Activated CD4-positive, alpha-beta T cell treated with anti-CD3 and anti-CD28 coated beads, Interleukin-2, amount 10 ng/mL, durations not matched to agents 7 days and 5 days (primary cell): Measurements from ENCODE around the gene PRIM2. TPM values are rescaled to one million over a fixed set of nuclear protein-coding genes. Genes with fewer than 3 reads are reported as not detected.
"Not testable (repeated sequence)": the region's sequence is repeated elsewhere in the genome, so short reads cannot be mapped to it uniquely, and the experiment has no call there.

ENCODE experiments used
- CTCF ChIA-PET: fragments of 350-600 bp; sonication (Branson Sonifier 250); formaldehyde crosslinking; loops from one replicate; lab custom pipeline; 2021; ENCODE audit warnings: antibody characterized with exemption; lab: Charles Lee
- POLR2A ChIA-PET: fragments of 350-600 bp; sonication (Branson Sonifier 250); formaldehyde crosslinking; loops from one replicate; lab custom pipeline; 2021; ENCODE audit warnings: antibody characterized with exemption; lab: Charles Lee
- DNase-seq: peaks from one replicate; pipeline ENCODE4 v3.0.0-alpha.2; 2020
- H3K27ac Mint-ChIP-seq: one replicate; pipeline ENCODE4 v1.8.0; 2021; ENCODE audit warnings: mild to moderate bottlenecking, moderate library complexity, mixed read lengths
- H3K27me3 Mint-ChIP-seq: one replicate; pipeline ENCODE4 v1.8.0; 2021; ENCODE audit warnings: mixed read lengths
- H3K36me3 Mint-ChIP-seq: one replicate; pipeline ENCODE4 v1.8.0; 2021; ENCODE audit warnings: low read depth, mixed read lengths
- H3K4me1 Mint-ChIP-seq: one replicate; pipeline ENCODE4 v1.8.0; 2021; ENCODE audit warnings: mixed read lengths
- H3K4me3 Mint-ChIP-seq: one replicate; pipeline ENCODE4 v1.8.0; 2021; ENCODE audit warnings: mild to moderate bottlenecking, moderate library complexity, mixed read lengths
- H3K9me3 Mint-ChIP-seq: one replicate; pipeline ENCODE4 v1.8.0; 2021; ENCODE audit warnings: mixed read lengths
- total RNA-seq, 2 experiments: library from RNA; stranded (reverse); gene quantifications; one replicate each; pipeline ENCODE4 v1.2.3, GENCODE V29; 2021

The PRIM2 gene, protein sequence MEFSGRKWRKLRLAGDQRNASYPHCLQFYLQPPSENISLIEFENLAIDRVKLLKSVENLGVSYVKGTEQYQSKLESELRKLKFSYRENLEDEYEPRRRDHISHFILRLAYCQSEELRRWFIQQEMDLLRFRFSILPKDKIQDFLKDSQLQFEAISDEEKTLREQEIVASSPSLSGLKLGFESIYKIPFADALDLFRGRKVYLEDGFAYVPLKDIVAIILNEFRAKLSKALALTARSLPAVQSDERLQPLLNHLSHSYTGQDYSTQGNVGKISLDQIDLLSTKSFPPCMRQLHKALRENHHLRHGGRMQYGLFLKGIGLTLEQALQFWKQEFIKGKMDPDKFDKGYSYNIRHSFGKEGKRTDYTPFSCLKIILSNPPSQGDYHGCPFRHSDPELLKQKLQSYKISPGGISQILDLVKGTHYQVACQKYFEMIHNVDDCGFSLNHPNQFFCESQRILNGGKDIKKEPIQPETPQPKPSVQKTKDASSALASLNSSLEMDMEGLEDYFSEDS
- total RNA-seq: 10 to 100 TPM; 35.7 to 37.7 TPM

DNA sequence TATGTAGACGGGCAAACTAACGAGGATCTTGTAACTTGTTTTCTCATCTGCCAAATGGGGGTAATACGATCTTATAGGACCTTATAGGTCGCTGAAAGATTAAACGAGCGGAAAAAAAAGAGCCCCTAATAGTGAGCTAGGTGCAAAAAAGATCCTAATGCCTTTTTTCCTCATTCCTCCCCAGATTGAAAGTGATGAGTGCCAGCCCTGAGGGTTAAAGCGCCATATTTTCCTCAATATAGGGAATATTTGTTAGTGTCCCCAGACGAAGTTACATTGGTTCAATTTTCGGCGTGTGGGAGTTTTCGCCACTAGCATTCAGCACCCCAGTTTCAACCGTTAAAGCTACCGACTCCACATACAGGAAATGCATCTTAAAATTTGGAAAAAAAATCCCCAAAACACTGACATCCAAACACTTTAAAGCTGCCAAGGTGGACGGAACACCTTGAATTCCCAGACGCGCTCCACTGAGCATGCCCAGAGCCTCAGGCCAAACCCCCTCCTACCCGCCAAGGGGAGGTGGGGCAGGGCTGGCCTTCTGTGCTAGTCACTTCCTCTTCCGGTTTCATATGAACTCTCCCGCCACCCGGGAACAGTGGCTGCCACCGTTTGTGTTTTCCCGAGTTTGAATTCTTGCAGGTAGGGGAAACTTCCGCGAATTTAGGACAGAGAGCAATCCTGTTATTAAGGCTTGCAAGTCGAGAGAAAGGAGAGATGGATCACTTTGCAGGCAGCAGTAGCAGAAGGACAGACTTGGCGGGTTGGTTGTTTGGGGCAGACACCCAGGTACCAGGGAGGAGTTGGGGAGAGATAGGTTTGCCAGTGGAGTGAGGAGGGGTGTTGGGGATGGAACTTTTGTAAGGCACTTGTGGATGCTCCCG is at the start of gene PRIM2:
TSS of gene PRIM2 (plus strand) at position 571 of the 884 bp plus-strand sequence. CDS start 816 bp downstream, outside the sequence.
- CTCF ChIA-PET: interaction anchor here (0.7 to 3.3 kb wide), 8 partner anchors 12 to 425 kb away, joined by 3 to 27 read pairs (median 3); no protein-coding TSS in a partner anchor
- Mint-ChIP-seq H3K36me3 (peaks cover 39% of the 10 kb centered on the region), H3K27me3 (peaks cover 2% of the 10 kb centered on the region), H3K4me1 (peaks cover 43% of the 10 kb centered on the region), H3K9me3 (peaks cover 4% of the 10 kb centered on the region), H3K27ac (peak within 1 kb of the TSS; percentile 97), H3K4me3 (peak within 1 kb of the TSS; percentile 97)
- DNase-seq: peak; percentile 88
- POLR2A ChIA-PET: no interaction called here

DNA sequence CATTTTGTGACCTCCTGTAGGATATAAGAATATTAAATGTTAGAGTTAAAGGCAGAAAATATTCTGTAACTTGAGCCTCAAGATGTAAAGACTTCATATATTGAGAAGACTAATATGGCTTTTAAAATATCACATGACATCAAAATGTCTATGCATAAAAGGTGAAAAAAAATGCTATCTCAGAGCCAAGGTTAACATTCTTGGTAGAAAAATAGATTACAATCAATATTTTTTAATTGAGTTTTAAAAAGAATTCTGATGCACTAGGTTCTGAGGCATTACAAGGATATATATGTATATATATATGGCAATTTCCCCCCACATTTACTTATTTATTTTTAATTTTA is 49.2 kb upstream of the PRIM2 start:
- CTCF ChIA-PET: no interaction called here

DNA sequence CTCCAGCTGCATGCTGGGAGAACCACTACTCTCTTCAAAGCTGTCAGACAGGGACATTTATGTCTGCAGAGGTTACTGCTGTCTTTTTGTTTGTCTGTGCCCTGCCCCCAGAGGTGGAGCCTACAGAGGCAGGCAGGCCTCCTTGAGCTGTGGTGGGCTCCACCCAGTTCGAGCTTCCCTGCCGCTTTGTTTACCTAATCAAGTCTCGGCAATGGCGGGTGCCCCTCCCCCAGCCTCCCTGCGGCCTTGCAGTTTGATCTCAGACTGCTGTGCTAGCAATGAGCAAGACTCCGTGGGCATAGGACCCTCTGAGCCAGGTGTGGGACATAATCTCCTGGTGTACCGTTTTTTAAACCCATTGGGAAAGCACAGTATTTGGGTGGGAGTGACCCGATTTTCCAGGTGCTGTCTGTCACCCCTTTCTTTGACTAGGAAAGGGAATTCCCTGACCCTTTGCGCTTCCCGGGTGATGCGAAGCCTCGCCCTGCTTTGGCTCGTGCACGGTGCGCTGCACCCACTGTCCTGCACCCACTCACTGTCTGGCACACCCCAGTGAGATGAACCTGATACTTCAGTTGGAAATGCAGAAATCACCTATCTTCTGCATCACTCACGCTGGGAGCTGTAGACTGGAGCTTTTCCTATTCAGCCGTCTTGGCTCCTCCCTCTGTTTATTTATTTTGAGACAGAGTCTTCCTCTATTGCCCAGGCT is 43.2 kb upstream of the PRIM2 start:
- CTCF ChIA-PET, H3K27ac Mint-ChIP-seq, H3K4me1 Mint-ChIP-seq: not testable (repeated sequence)

More for the DNA sequence above, 49.2 kb upstream of the PRIM2 start:
- Mint-ChIP-seq H3K4me3 (no peak overlapping the region), H3K9me3 (no peaks in the 10 kb centered on the region), H3K27ac (no peak overlapping the region), H3K36me3 (no peaks in the 10 kb centered on the region), H3K4me1 (peaks cover 2% of the 10 kb centered on the region), H3K27me3 (peaks cover 14% of the 10 kb centered on the region)
- DNase-seq: no peak
- POLR2A ChIA-PET: no interaction called here

DNA sequence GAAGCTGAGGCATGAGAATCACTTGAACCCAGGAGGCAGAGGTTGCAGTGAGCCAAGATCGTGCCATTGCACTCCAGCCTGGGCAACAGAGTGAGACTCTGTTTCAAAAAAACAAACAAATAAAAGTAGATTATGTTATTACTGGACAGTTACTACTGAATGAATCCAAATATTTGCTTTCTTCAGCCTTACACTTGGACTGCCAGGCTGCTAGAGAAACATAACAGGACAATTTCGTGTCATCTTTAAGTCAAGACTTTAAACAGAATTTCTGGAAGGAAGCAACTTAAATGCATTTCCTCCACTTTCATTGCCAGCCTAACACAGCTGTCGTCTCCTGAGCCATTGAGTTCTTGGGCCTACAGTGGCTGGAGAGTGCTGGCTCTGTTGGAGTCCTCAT is 42.0 kb upstream of the PRIM2 start:
- CTCF ChIA-PET: no interaction called here
- DNase-seq: no peak
- POLR2A ChIA-PET: no interaction called here
- Mint-ChIP-seq H3K27me3 (peaks cover 23% of the 10 kb centered on the region), H3K4me3 (no peak overlapping the region), H3K36me3 (no peaks in the 10 kb centered on the region), H3K4me1 (no peaks in the 10 kb centered on the region), H3K9me3 (no peaks in the 10 kb centered on the region), H3K27ac (no peak overlapping the region)

More for the DNA sequence above, 43.2 kb upstream of the PRIM2 start:
- H3K36me3 Mint-ChIP-seq, POLR2A ChIA-PET, H3K9me3 Mint-ChIP-seq, H3K4me3 Mint-ChIP-seq, DNase-seq: not testable (repeated sequence)
- peaks cover 18% of the 10 kb centered on the region for H3K27me3 Mint-ChIP-seq

DNA sequence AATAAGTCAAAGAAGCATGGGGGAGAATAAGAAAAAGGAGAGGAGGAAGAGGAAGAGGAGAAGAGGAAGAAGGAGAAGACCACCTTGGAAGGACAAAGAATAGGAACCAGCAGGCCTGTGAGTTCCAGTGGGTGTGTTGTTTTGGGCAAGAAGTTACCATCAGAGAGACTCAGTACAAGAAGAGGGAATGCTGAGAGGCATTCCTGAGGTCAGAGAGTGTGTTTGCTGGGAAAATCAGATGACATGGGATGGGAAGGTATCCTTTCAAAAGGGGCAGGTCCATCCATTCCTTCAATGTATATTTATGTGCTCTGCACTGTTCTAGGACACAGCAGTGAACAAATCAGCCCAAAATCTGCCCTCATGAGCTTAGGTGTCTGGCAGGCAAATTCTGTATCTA is 40.5 kb upstream of the PRIM2 start:
- DNase-seq: no peak
- Mint-ChIP-seq H3K27ac (no peak overlapping the region), H3K4me1 (no peaks in the 10 kb centered on the region), H3K9me3 (no peaks in the 10 kb centered on the region), H3K4me3 (no peak overlapping the region), H3K27me3 (peaks cover 14% of the 10 kb centered on the region), H3K36me3 (no peaks in the 10 kb centered on the region)
- CTCF ChIA-PET: no interaction called here
- POLR2A ChIA-PET: no interaction called here

DNA sequence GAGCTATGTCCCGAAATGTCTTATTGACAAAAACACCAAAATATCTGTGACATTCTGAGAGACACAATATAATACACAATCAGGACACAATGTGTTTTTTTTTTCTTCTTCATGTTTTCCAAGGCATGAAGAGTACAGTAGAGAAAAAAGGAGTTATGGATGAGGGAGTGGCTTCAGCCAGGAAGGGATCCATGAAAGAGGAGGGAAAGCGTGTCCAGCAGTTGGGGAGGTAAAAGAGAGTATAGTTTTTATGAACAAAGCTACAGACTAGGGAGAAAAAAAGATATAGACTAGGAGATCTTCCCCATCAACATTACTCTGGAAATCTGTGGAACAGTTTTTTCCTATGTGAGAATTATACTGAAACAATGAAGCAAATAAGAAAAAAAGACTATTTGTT is 38.9 kb upstream of the PRIM2 start:
- POLR2A ChIA-PET: no interaction called here
- Mint-ChIP-seq H3K4me3 (no peak overlapping the region), H3K27ac (no peak overlapping the region), H3K4me1 (no peaks in the 10 kb centered on the region), H3K9me3 (no peaks in the 10 kb centered on the region), H3K27me3 (peaks cover 9% of the 10 kb centered on the region), H3K36me3 (no peaks in the 10 kb centered on the region)
- CTCF ChIA-PET: no interaction called here
- no peak for DNase-seq

DNA sequence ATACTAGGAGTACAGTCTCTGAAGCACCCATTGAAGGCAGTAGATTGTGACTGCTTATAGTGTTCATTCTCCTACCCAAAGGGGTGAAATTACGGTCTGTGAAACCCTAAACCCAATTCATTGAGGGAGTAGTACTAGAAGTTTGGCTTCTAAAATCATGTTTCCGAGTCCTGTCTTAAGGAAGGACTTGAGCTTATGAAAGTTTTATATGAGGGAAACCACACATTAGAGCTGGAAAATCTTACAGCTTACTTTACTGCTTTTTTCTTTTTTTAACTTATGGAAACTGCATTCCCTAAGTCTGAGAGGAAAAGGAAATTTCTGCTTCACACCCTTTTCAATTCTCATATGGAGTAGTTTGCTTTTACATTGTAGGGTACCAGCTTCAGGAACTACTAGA is 38.4 kb upstream of the PRIM2 start:
- Mint-ChIP-seq H3K4me3 (no peak overlapping the region), H3K36me3 (no peaks in the 10 kb centered on the region), H3K27me3 (peaks cover 9% of the 10 kb centered on the region), H3K9me3 (no peaks in the 10 kb centered on the region), H3K4me1 (no peaks in the 10 kb centered on the region), H3K27ac (no peak overlapping the region)
- no peak for DNase-seq
- CTCF ChIA-PET: no interaction called here
- POLR2A ChIA-PET: no interaction called here

DNA sequence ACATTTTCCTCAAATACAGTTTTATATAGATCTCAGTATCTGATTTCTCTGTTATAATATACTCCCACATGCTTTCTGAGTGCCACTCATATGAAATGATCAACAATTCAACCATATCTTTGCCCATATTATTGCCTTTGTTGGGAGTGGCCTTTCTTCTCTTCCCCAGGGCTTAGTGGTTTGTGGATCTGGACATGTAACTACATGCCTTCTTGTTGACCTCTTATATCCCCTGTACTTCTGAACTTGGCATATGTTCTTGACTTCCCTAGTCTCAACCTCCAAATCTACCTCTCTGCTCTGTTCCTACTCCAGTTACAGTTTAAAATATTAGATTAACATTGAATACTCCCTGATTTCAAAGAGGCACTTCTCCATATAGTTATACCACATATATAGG is 34.3 kb upstream of the PRIM2 start:
- DNase-seq: no peak
- H3K4me1 Mint-ChIP-seq: no peaks in the 10 kb centered on the region
- no peak overlapping the region for H3K27ac Mint-ChIP-seq
- no peaks in the 10 kb centered on the region for H3K36me3 Mint-ChIP-seq
- POLR2A ChIA-PET: no interaction called here
- CTCF ChIA-PET: no interaction called here
- H3K9me3 Mint-ChIP-seq: no peaks in the 10 kb centered on the region
- no peak overlapping the region for H3K4me3 Mint-ChIP-seq
- H3K27me3 Mint-ChIP-seq: peaks cover 9% of the 10 kb centered on the region

DNA sequence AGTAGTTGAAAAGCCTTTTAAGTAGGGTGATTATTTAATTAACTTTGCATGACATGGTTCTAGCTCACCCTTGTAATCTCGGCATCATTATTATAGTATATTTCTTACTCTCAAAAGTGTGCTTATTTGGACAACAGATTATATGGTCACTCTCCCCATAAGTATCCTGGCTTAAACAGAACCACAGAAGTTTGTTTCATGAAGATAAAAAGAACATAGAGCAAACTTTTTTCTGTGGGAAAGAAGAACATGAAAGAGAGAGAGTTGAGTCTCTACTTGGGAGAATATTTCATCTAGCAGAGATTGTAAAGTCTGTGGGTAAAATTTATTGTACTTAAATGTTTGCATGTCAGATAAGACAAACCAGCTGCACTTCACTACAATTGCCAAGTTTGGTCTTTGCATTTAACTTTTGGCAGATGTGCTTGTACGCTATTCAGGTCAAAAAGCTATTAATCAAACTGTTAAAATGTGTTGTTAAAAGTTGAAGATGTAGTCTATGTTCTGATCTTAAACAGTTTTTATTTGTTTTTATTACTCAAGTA is 33.4 kb upstream of the PRIM2 start:
- no peaks in the 10 kb centered on the region for H3K36me3 Mint-ChIP-seq
- ChIA-PET POLR2A (no interaction called here), CTCF (no interaction called here)
- DNase-seq: no peak
- no peaks in the 10 kb centered on the region for H3K4me1 Mint-ChIP-seq
- no peak overlapping the region for H3K27ac Mint-ChIP-seq
- no peaks in the 10 kb centered on the region for H3K9me3 Mint-ChIP-seq
- peaks cover 6% of the 10 kb centered on the region for H3K27me3 Mint-ChIP-seq
- no peak overlapping the region for H3K4me3 Mint-ChIP-seq

DNA sequence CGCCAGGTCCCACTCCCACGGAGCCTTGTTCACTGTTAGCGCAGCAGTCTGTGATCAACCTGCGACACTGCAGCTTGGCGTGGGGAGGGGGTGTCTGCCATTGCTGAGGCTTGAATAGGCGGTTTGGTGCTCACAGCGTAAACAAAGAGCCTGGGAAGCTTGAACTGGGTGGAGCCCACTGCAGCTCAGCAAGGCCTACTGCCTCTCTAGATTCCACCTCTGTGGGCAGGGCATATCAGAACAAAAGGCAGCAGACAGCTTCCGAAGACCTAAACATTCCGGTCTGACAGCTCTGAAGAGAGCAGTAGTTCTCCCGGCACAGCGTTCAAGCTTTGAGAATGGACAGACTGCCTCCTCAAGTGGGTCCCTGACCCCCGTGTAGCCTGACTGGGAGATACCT is 29.3 kb upstream of the PRIM2 start:
- H3K4me1 Mint-ChIP-seq, H3K4me3 Mint-ChIP-seq, H3K27ac Mint-ChIP-seq, CTCF ChIA-PET, H3K27me3 Mint-ChIP-seq, H3K36me3 Mint-ChIP-seq, H3K9me3 Mint-ChIP-seq, DNase-seq, POLR2A ChIA-PET: not testable (repeated sequence)

DNA sequence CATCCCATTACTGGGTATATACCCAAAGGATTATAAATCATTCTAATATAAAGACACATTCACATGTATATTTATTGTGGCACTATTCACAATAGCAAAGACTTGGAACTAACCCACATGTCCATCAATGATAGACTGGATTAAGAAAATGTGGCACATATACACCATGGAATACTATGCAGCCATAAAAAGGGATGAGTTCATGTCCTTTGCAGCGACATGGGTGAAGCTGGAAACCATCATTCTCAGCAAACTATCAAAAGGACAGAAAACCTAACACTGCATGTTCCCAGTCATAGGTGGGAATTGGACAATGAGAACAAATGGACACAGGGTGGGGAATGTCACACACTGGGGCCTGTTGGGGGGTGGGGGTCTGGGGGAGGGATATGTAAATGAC is 24.0 kb upstream of the PRIM2 start:
- H3K4me3 Mint-ChIP-seq, H3K4me1 Mint-ChIP-seq, DNase-seq, H3K9me3 Mint-ChIP-seq, CTCF ChIA-PET, POLR2A ChIA-PET, H3K36me3 Mint-ChIP-seq, H3K27ac Mint-ChIP-seq: not testable (repeated sequence)
- H3K27me3 Mint-ChIP-seq: peaks cover 14% of the 10 kb centered on the region

DNA sequence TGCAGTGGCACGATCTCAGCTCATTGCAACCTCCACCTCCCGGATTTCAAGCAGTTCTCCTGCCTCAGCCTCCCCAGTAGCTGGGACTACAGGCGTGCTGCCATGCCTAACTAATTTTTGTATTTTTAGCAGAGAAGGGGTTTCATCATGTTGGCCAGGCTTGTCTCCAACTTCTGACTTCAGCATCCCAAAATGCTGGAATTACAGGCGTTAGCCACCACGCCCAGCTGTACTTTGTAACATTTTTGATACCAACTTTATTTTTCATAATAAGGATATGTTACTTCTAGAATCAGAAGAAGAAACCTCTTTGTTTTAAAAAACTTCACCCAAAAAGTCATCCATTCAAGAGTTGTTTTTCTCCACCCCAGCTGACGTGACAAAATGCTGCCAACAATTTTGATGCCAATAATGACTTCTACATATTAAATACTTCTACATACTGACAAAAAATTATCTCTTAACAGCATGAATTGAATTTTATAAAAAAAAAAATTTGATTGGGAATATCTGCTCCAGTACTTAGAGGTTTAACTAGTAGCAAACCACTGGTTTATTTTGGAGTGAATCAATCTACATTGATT is 22.5 kb upstream of the PRIM2 start:
- Mint-ChIP-seq H3K4me3 (no peak overlapping the region), H3K36me3 (no peaks in the 10 kb centered on the region), H3K4me1 (no peaks in the 10 kb centered on the region), H3K27me3 (peaks cover 12% of the 10 kb centered on the region), H3K27ac (no peak overlapping the region), H3K9me3 (no peaks in the 10 kb centered on the region)
- DNase-seq: no peak
- CTCF ChIA-PET: no interaction called here
- POLR2A ChIA-PET: no interaction called here
